GM12878 (cell line): Measurements from ENCODE around the gene ZNF329. TPM values are rescaled to one million over a fixed set of nuclear protein-coding genes. Genes with fewer than 3 reads are reported as not detected.
A peak's percentile ranks its signal among the peaks of the same experiment; 100 is the strongest.

Source experiments
- ATAC-seq: fragments of 200-7000 bp; cut with Tn5 transposase; 3 replicates; pipeline ENCODE4 v1.9.1; 2020; ENCODE audit warnings: mild to moderate bottlenecking, moderate library complexity
- Bru-seq: library from RNA; stranded (reverse); fragments of 400-500 nt; gene quantifications from one replicate; lab custom pipeline; 2021; lab: Mats Ljungman, UMichigan
- BruChase-seq, 2 experiments: library from RNA; stranded (reverse); fragments of 400-500 nt; gene quantifications; one replicate each; lab custom pipeline; 2021; lab: Mats Ljungman, UMichigan
- BruUV-seq: library from RNA; stranded (reverse); fragments of 400-500 nt; replicated peaks from 2 replicates; lab custom pipeline; 2021; lab: Mats Ljungman, UMichigan
- CTCF ChIA-PET: fragments of 300-600 bp; sonication (Branson Sonifier 250); formaldehyde crosslinking; extraction: SDS; loops from one replicate; lab custom pipeline; 2021; ENCODE audit warnings: inconsistent platforms; lab: Yijun Ruan, JAX
- POLR2A ChIA-PET: fragments of 350-600 bp; formaldehyde crosslinking; extraction: SDS; loops from one replicate; lab custom pipeline; 2021; ENCODE audit warnings: inconsistent platforms; lab: Charles Lee
- RAD21 ChIA-PET: fragments of 300-600 bp; sonication (Branson Sonifier 250); formaldehyde crosslinking; loops from one replicate; lab custom pipeline; 2023; ENCODE audit warnings: antibody characterized with exemption; ENCODE audit not compliant: unreplicated experiment; lab: Charles Lee
- SMC1A ChIA-PET: fragments of 300-600 bp; sonication (Branson Sonifier 250); formaldehyde crosslinking; loops from one replicate; lab custom pipeline; 2023; ENCODE audit not compliant: unreplicated experiment, uncharacterized antibody; lab: Charles Lee
- DNase-seq: peaks from one replicate; pipeline ENCODE4 v3.0.0-alpha.2; 2011; ENCODE audit warnings: low read depth, low spot score
- FAIRE-seq: peaks from 3 replicates; lab custom pipeline; 2011; peaks lifted over from hg19 to GRCh38; lab: Jason Lieb, UNC
- H2AFZ ChIP-seq: 2 replicates; pipeline ENCODE4 v1.6.0; 2011; ENCODE audit warnings: low read depth, low read length, control low read depth; ENCODE audit not compliant: control insufficient read depth
- H3K27ac ChIP-seq: 2 replicates; pipeline ENCODE4 v1.5.1; 2011; ENCODE audit warnings: control low read depth; ENCODE audit not compliant: control insufficient read depth, insufficient read depth
- H3K27me3 ChIP-seq, 2 experiments: replicated peaks in 1 of 2; 2 replicates each; pipeline versions ENCODE4 v1.6.0 to v1.6.1; 2011; ENCODE audit warnings: low read length in 1 of 2; ENCODE audit not compliant: control insufficient read depth in 2 of 2, insufficient read depth in 2 of 2
- H3K36me3 ChIP-seq, 2 experiments: 2 replicates each; pipeline ENCODE4 v1.5.1; 2011; ENCODE audit warnings: low read length in 1 of 2; ENCODE audit not compliant: control insufficient read depth in 2 of 2, insufficient read depth in 2 of 2
- H3K4me1 ChIP-seq: 2 replicates; pipeline ENCODE4 v1.6.1; 2011; ENCODE audit warnings: mild to moderate bottlenecking, low read length, moderate library complexity, mixed read lengths; ENCODE audit not compliant: control insufficient read depth, insufficient read depth
- H3K4me2 ChIP-seq: 2 replicates; pipeline ENCODE4 v1.6.0; 2011; ENCODE audit warnings: control low read depth; ENCODE audit not compliant: control insufficient read depth, insufficient read depth
- H3K4me3 ChIP-seq: fragments of 200-600 bp; sonication (generic); 2 replicates; pipeline ENCODE4 v1.5.1; 2016
- H3K79me2 ChIP-seq: 2 replicates; pipeline ENCODE4 v1.6.0; 2011; ENCODE audit warnings: low read length; ENCODE audit not compliant: control insufficient read depth, insufficient read depth
- H3K9ac ChIP-seq: 2 replicates; pipeline ENCODE4 v1.8.0; 2011; ENCODE audit warnings: low read length, control low read depth, mixed read lengths; ENCODE audit not compliant: control insufficient read depth, insufficient read depth
- H3K9me3 ChIP-seq: replicated peaks from 3 replicates; pipeline ENCODE4 v1.5.1; 2011; ENCODE audit warnings: mild to moderate bottlenecking, low read length; ENCODE audit not compliant: control insufficient read depth, insufficient read depth
- H4K20me1 ChIP-seq: 2 replicates; pipeline ENCODE4 v1.6.0; 2011; ENCODE audit not compliant: control insufficient read depth, insufficient read depth
- HDGF ChIP-seq: fragments of 450-650 bp; IDR thresholded peaks from 2 replicates; pipeline ENCODE4 v1.6.1; 2016; ENCODE audit warnings: antibody characterized with exemption
- IKZF1 ChIP-seq: fragments of 450-650 bp; conservative IDR thresholded peaks from 2 replicates; pipeline ENCODE4 v1.6.1; 2017; ENCODE audit warnings: antibody characterized with exemption, mild to moderate bottlenecking
- JUNB ChIP-seq: IDR thresholded peaks from 2 replicates; pipeline ENCODE4 v1.6.1; 2016; ENCODE audit warnings: antibody characterized with exemption, mild to moderate bottlenecking
- KAT2A ChIP-seq: conservative IDR thresholded peaks from 2 replicates; pipeline ENCODE4 v1.6.1; 2011; ENCODE audit warnings: low read depth, low read length; ENCODE audit not compliant: control insufficient read depth
- KLF5 ChIP-seq: fragments of 450-650 bp; IDR thresholded peaks from 2 replicates; pipeline ENCODE4 v1.6.1; 2014; ENCODE audit warnings: mild to moderate bottlenecking; ENCODE audit not compliant: partially characterized antibody
- NR2F1 ChIP-seq: fragments of 450-650 bp; conservative IDR thresholded peaks from 2 replicates; pipeline ENCODE4 v1.6.1; 2017; ENCODE audit warnings: mild to moderate bottlenecking
- NRF1 ChIP-seq: conservative IDR thresholded peaks from 2 replicates; pipeline ENCODE4 v1.6.1; 2011; ENCODE audit warnings: mild to moderate bottlenecking, low read depth, low read length, improper control_type of control experiment
- POLR2A ChIP-seq: IDR thresholded peaks from 2 replicates; pipeline ENCODE4 v1.6.1; 2011; ENCODE audit warnings: low read depth, mild to moderate bottlenecking, low read length
- POLR2AphosphoS5 ChIP-seq: IDR thresholded peaks from 2 replicates; pipeline ENCODE4 v1.6.1; 2011; ENCODE audit warnings: mild to moderate bottlenecking, low read length, inconsistent platforms
- POU2F2 ChIP-seq: IDR thresholded peaks from 3 replicates; pipeline ENCODE4 v1.6.1; 2011; ENCODE audit warnings: low read depth, mild to moderate bottlenecking, low read length, borderline replicate concordance
- RELA ChIP-seq: fragments of 450-650 bp; IDR thresholded peaks from 2 replicates; pipeline ENCODE4 v1.8.0; 2014; ENCODE audit warnings: borderline replicate concordance; ENCODE audit not compliant: partially characterized antibody
- REST ChIP-seq: IDR thresholded peaks from 2 replicates; pipeline ENCODE4 v1.6.1; 2012; ENCODE audit warnings: mild to moderate bottlenecking, low read depth, low read length
- SKIL ChIP-seq: fragments of 450-650 bp; IDR thresholded peaks from 2 replicates; pipeline ENCODE4 v1.6.1; 2017; ENCODE audit warnings: mild to moderate bottlenecking, low read depth, inconsistent platforms; ENCODE audit not compliant: poor library complexity, severe bottlenecking
- SP1 ChIP-seq: IDR thresholded peaks from one replicate; pipeline ENCODE4 v1.6.1; 2011; ENCODE audit warnings: low read depth, low read length
- SREBF1 ChIP-seq: IDR thresholded peaks from 2 replicates; pipeline ENCODE4 v1.6.1; 2012; ENCODE audit warnings: mild to moderate bottlenecking, low read length
- TBL1XR1 ChIP-seq: IDR thresholded peaks from 2 replicates; pipeline ENCODE4 v1.6.1; 2012; ENCODE audit warnings: low read depth, low read length, improper control_type of control experiment
- TCF12 ChIP-seq: IDR thresholded peaks from 2 replicates; pipeline ENCODE4 v1.6.1; 2011; ENCODE audit warnings: low read depth, mild to moderate bottlenecking, low read length
- WGBS: methylation state at CpG from one replicate; pipeline ENCODE4 v1.1.6; 2016; ENCODE audit warnings: low lambda C conversion rate; ENCODE audit not compliant: insufficient replicate concordance, insufficient coverage; ENCODE audit errors: missing lambda C conversion rate; 5-methylcytosine and 5-hydroxymethylcytosine counted together
- in situ Hi-C: fragments of 300-500 bp; cut with MboI; formaldehyde crosslinking; loops from 9 replicates; pipeline ENCODE4 v1.14.3; 2018; ENCODE audit warnings: mixed read lengths
- intact Hi-C: fragments of 100-400 bp; cut with micrococcal nuclease; formaldehyde crosslinking; loops from one replicate; pipeline ENCODE4 v1.14.2; 2022; ENCODE audit not compliant: unreplicated experiment
- long read RNA-seq, 2 experiments: library from polyadenylated mRNA; unstranded; transcript quantifications; one replicate each; pipeline ENCODE4 v2.0.0, GENCODE V29; 2019 to 2020
- polyA minus RNA-seq, 3 experiments: library from RNA; depleted of rRNA, polyadenylated mRNA; stranded (reverse); fragments of >200 nt; gene quantifications; 2 replicates each; pipeline ENCODE4 v1.2.3, GENCODE V29; 2011
- polyA plus RNA-seq, 11 experiments: library from polyadenylated mRNA; depleted of rRNA in 4 of 11; unstranded in 6 of 11; stranded (reverse) in 5 of 11; fragments of >200 nt; fragmentation: Nextera tagmentation in 4 of 11; fragmentation: Illumina TruSeq in 1 of 11; extraction: Ambion mirVana in 4 of 11; extraction: Trizol in 1 of 11; gene quantifications; 1 replicate in 1 of 11; 2 replicates in 10 of 11; pipeline versions ENCODE4 v1.2.1 to v1.2.3, GENCODE V29; 2011 to 2016; ENCODE audit warnings: inconsistent platforms in 2 of 11, missing spikeins in 2 of 11, low read depth in 1 of 11
- total RNA-seq, 4 experiments: library from RNA; depleted of rRNA in 3 of 4; stranded (reverse); fragments of >200 nt in 3 of 4; fragmentation: Illumina TruSeq in 1 of 4; extraction: Trizol in 1 of 4; gene quantifications; 2 replicates each; pipeline versions ENCODE4 v1.2.1 to v1.2.3, GENCODE V29; 2013 to 2021

ZNF329 gene
- total RNA-seq (2013; cell fraction: nucleolus; rRNA removed): 4.9 and 5.1 TPM in 2 replicates
- 0.62 and 0.76 TPM in 2 replicates for total RNA-seq (2014; rRNA removed)
- 0.78 and 1.1 TPM in 2 replicates for total RNA-seq (2014; rRNA removed; fragmentation: Illumina TruSeq; extraction: Trizol)
- 0.43 and 0.56 TPM in 2 replicates for total RNA-seq (2021)
- polyA plus RNA-seq (2011; ENCODE audit: low read depth): 1.5 TPM
- polyA plus RNA-seq (2011; rRNA removed): 4.7 and 5.8 TPM in 2 replicates
- 2.9 and 3.7 TPM in 2 replicates for polyA plus RNA-seq (2011; cell fraction: cytosol; rRNA removed)
- polyA plus RNA-seq (2011; cell fraction: nucleus; rRNA removed): 2.1 and 2.2 TPM in 2 replicates
- polyA plus RNA-seq (2012): 1.6 and 2.2 TPM in 2 replicates
- 0.29 and 0.71 TPM in 2 replicates for polyA plus RNA-seq (2014; fragmentation: Illumina TruSeq; extraction: Trizol)
- under 1 TPM in 1 of 2 experiments, not detected in 1; 0.11 TPM for polyA plus RNA-seq (2014; fragmentation: Nextera tagmentation; extraction: Ambion mirVana)
- polyA plus RNA-seq (2014; rRNA removed): 0.18 and 0.43 TPM in 2 replicates
- polyA plus RNA-seq (2016; fragmentation: Nextera tagmentation; extraction: Ambion mirVana): under 1 TPM; 0.28 to 0.42 TPM
- polyA minus RNA-seq (2011; rRNA and poly(A)+ RNA removed): 5.8 and 6.5 TPM in 2 replicates
- polyA minus RNA-seq (2011; cell fraction: cytosol; rRNA and poly(A)+ RNA removed): 2.7 and 4.1 TPM in 2 replicates
- 1.7 and 1.8 TPM in 2 replicates for polyA minus RNA-seq (2011; cell fraction: nucleus; rRNA and poly(A)+ RNA removed)
- Bru-seq, nascent RNA: percentile 54 among the genes with signal in this experiment
- BruChase-seq, experiment 1, labeled RNA remaining after a 6-hour chase: percentile 44 among the genes with signal in this experiment
- percentile 50 among the genes with signal in this experiment for BruChase-seq, experiment 2, labeled RNA remaining after a 2-hour chase
- long read RNA-seq, experiment 1: 0 reads
- long read RNA-seq, experiment 2, partial matches to known transcripts: 0 of 3 reads
- long read RNA-seq, experiment 2, other reads (novel, unspliced or antisense): 3 of 3 reads

GRCh38 chr19:58150328-58150921 is at the start of gene ZNF329:
ZNF329 (minus strand) TSS chr19:58150789; CDS start chr19:58129503, 21,286 bp downstream.
- DNase-seq: peak; percentile 32
- ChIA-PET RAD21 (interaction anchor here (0.6 kb wide), 1 partner anchor 228 kb away, joined by 3 read pairs; no protein-coding TSS in a partner anchor), SMC1A (no interaction called here), CTCF (no interaction called here), POLR2A (no interaction called here)
- peak within 1 kb of the TSS; percentile 96 for H2AFZ ChIP-seq
- H3K9ac ChIP-seq: peak within 1 kb of the TSS; percentile 69; the same call in 1 of the 2 replicates
- H4K20me1 ChIP-seq: no peaks in the 10 kb centered on the region
- WGBS: 1% methylated on average over 62 of the region's 62 CpGs
- H3K79me2 ChIP-seq: no peaks in the 10 kb centered on the region
- in situ Hi-C loops: no loop called here
- no peaks in the 10 kb centered on the region for H3K36me3 ChIP-seq
- peak; percentile 98 for ATAC-seq
- FAIRE-seq: no peak
- H3K4me2 ChIP-seq: peak within 1 kb of the TSS; percentile 86
- intact Hi-C loops: no loop called here
- H3K27me3 ChIP-seq: no peaks in the 10 kb centered on the region
- H3K4me1 ChIP-seq: no peaks in the 10 kb centered on the region
- H3K27ac ChIP-seq: peak within 1 kb of the TSS; percentile 72
- no TSS peak for BruUV-seq
- peaks cover 5% of the 10 kb centered on the region; the same call in 2 of the 3 replicates for H3K9me3 ChIP-seq
- peak within 1 kb of the TSS; percentile 72 for H3K4me3 ChIP-seq
- peak; percentile 44; the same call in 1 of the 2 replicates for TF ChIP-seq NR2F1
- TF ChIP-seq POLR2AphosphoS5: peak; percentile 69; the same call in 1 of the 2 replicates
- TF ChIP-seq JUNB: no peak
- no peak for TF ChIP-seq SKIL
- no peak for TF ChIP-seq SP1
- no peak for TF ChIP-seq RELA
- peak; percentile 81 for TF ChIP-seq POLR2A
- TF ChIP-seq POU2F2: 0 out of 3 replicates have a peak, but pooled peaks have one; percentile 34
- no peak for TF ChIP-seq KAT2A
- no peak for TF ChIP-seq TCF12
- TF ChIP-seq KLF5: peak; percentile 19
- peak; percentile 68 for TF ChIP-seq IKZF1
- no peak for TF ChIP-seq SREBF1
- TF ChIP-seq REST: no peak
- no peak for TF ChIP-seq HDGF
- peak; percentile 60 for TF ChIP-seq NRF1
- no peak for TF ChIP-seq TBL1XR1
